ENCODE results near the gene KIAA1586.
"Not testable (repeated sequence)": the region's sequence is repeated elsewhere in the genome, so short reads cannot be mapped to it uniquely, and the experiment has no call there.

KIAA1586 gene, protein sequence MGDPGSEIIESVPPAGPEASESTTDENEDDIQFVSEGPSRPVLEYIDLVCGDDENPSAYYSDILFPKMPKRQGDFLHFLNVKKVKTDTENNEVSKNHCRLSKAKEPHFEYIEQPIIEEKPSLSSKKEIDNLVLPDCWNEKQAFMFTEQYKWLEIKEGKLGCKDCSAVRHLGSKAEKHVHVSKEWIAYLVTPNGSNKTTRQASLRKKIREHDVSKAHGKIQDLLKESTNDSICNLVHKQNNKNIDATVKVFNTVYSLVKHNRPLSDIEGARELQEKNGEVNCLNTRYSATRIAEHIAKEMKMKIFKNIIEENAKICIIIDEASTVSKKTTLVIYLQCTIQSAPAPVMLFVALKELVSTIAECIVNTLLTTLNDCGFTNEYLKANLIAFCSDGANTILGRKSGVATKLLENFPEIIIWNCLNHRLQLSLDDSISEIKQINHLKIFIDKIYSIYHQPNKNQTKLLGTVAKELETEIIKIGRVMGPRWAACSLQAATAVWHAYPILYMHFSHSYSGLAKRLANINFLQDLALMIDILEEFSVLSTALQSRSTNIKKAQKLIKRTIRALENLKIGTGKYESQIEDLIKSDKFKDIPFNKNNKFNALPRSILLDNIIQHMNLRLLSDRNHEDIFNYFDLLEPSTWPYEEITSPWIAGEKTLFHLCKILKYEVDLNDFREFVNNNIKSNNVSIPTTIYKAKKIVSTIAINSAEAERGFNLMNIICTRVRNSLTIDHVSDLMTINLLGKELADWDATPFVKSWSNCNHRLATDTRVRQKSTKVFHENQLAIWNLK

DNA sequence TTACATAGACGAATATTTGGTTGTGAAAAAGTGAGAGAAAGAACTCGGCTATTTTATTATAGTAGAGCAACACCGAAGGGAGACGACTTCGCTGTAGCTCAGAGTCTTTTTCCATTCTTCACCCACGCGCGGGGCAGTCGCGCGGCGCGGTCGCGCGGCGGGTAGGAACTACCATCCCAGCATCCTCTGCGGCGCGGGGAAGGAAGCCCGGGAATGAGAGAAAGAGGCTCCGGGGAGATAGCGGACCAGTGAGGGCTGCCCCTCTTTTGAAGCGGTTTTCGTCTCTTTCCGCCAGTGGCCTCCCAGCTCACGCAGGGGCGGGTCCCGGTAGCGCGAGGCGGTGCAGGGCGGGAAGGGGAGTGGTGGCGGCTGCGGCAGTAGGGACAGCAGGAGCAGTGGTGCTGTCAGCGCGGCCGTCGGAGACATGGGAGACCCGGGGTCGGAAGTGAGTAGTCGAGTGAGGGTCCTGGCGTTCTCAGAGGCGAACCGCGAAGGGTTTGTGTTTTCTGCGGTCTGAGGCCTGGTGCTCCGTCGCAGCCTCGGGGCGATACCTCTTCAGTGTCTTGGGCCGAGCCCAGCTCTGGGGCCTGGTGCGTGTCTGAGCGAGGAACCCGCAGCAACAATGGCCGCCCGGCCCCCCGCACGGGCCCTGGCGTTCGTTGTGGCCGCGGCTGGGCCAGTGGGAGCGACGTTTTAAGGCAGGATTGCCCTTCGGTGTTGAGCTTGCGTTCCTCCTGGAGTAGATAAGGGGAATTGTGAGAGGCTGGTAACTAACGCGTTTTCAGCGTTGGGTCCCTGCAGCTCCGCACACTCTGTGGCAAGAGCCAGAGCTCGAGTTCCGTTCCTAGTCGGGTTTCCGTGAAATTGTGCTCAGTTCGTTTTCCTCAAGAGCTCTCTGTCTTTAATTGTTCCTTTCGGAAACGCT, at the start of gene KIAA1586:
Gene KIAA1586, plus strand, starts transcription at position 362 of the 925 bp plus-strand sequence. Its CDS starts 63 bp downstream, at position 425.
- peak; percentile 76 for DNase-seq

GRCh38 chr6:56999049-56999448, 47.4 kb upstream of the KIAA1586 start:
- no peak for DNase-seq

DNA sequence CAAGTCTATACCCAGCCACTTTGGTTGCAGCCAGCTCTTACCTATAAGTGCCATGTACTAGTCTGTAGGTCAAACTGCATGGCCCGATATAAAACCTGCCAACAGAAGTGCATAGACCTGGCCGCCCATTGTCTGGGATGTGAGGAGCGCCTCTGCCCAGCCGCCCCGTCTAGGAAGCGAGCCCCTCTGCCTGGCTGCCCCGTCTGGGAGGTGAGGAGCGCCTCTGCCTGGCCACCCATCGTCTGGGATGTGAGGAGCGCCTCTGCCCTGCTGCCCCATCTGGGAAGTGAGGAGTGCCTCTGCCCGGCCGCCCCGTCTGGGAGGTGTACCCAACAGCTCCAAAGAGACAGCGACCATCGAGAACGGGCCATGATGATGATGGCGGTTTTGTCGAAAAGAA, 46.7 kb upstream of the KIAA1586 start:
- DNase-seq, result not testable (repeated sequence)

DNA sequence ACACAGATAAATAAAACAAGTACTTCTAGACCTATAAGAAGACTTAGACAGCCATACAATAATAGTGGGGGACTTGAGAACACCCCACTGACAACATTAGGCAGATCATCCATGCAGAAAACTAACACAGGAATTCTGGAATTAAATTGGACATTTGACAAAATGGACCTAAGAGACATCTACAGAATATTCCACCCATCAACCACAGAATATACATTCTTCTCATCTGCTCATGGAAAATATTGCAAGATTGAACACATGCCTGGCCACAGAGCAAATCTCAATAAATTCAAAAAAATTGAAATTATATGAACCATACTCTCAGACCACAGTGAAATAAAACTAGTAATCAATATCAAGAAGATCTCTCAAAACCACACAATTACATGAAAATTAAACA, 44.3 kb upstream of the KIAA1586 start:
- DNase-seq, result no peak

GRCh38 chr6:57004292-57004691, 42.2 kb upstream of the KIAA1586 start:
- no peak for DNase-seq

DNA sequence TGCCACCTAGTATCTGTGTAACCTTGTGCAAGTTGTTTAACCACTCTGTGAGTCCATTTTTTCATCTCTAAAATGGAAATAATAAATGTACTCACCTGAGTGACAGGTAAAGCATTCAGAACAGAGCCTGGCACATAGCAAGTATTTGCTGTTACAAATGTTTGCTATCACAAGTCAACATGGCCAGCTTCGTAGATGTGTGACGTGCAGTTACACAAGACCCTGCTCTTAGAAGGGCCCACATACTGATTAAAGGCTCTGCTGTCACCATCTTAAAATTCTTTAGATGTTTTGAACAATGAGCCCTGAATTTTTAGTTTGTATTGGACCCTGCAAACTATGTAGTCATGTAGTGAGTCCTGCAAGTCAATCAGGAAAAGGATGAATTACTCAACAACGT, 40.4 kb upstream of the KIAA1586 start:
- no peak for DNase-seq

DNA sequence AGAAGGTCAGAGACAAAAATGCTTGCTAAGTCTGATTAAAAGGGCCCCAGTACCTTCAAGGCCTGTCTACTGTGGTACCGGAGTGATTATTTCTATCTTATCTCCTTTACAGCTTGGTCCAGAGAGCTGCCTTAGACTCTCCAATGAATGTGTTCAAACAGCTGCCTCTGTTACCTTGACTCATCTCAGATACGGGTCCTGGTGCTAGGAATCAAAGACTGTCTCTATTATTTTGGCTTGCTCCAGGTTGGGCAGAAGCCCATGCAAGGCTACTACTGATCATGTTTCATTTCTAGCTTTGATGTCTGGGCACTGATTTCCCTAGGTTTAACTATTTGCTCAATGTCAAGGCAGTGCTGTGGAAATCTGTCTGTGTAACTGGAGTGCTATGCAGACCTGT, 38.4 kb upstream of the KIAA1586 start:
- DNase-seq, result not testable (repeated sequence)

DNA sequence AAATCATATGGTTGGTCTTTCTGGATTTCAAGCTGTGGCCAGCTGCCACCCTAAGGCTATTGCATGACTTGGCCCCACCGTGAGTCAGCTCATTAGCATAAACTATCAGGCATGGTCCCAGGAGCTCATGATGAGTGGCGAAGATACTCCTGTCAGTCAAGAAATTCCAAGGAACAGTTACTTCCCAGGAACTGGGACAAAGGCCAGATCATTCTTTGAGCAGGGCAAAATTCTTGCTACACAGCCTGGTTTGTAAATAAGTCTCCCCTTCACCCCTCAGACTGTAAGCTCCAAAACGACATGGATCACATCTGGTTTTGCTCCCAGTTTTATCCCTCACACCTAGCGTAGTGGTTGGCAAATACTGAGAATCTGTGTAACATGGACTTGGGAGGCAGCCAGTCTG, 33.0 kb upstream of the KIAA1586 start:
- no peak for DNase-seq

DNA sequence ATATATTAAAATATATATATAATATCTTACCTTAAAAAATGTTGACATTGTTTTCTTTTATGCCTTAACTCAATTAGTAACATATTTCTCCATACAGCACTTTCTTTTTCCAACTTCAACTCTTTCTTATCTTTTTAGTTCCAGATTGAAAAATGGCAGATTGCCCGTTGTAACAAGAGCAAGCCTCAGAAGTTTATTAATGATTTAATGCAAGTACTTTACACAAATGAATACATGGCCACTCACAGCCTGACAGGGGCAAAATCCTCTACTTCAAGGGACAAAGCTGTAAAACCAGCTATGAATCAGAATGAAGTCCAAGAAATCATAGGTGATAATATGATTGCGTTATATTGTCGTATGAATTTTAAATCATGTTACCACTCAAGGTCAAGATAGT, 29.4 kb upstream of the KIAA1586 start:
- no peak for DNase-seq

DNA sequence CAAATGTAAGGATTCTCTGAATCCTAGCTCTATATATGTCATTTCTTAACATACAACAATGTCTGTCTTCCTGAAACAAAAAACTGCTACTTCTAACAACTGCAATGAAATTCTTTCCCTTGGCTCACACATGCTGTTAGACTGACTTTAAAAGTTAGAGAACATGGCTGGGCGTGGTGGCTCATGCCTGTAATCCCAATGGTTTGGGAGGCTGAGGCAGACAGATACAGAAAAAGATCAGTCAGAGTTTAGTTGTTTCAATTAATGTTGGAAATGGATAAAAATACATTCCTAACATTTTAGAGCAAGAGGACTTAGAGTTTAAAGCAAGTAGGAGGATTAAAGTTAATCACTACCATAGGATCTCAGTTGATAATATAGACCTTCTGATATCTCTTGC, 28.7 kb upstream of the KIAA1586 start:
- no peak for DNase-seq

DNA sequence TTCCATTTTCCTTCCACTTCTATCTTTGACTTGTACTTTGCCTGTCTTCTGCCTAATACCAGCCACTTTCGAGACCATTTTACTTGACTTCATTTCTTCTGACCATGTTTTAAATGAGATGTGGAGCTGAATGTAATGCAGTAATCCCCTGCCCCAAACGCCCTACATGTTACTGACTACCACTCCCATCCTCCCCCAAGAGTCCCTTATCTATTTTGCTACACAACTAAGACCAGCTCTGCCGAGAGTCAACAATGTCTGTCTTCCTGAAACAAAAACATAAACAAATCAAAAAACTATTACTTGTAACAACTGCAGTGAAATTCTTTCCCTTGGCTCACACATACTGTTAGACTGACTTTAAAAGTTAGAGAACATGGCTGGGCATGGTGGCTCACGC, 27.1 kb upstream of the KIAA1586 start:
- DNase-seq, result no peak

DNA sequence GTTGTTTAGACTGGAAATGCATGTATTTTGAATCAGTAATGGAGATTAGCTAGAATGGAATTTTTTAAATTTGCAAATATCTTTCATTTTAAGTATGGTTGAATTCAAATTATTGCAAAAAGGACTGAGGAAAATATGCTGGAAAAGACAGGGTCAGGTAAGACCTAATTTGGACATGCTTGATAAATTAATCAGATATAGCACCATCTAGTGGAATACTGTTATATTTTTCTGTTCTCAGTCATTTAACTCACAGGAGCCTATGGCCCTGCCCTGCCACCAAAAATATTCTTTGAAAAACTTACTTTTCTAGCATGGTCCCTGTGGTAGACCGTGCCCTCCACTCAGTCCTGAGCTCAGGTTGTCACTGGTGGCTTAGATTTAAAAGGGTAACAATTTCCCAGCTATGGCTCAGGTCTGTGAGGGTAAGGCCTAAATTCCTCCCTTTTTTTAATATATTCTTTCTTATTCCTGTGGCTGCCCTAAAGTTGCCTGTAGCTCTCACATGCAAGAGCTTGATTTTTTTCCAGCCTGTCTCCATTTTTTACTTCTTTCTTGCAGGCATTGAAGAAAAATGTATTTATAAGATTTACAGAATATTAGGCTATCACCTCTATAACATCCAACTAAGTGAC, 25.3 kb upstream of the KIAA1586 start:
- no peak for DNase-seq

- DNase-seq, result no peak
Observed at GRCh38 chr6:57024321-57024720, 22.2 kb upstream of the KIAA1586 start.

- DNase-seq, result no peak
Observed at GRCh38 chr6:57024775-57025174, 21.7 kb upstream of the KIAA1586 start.

- DNase-seq, result no peak
Observed at GRCh38 chr6:57026001-57026400, 20.5 kb upstream of the KIAA1586 start.

- DNase-seq, result no peak
Observed at GRCh38 chr6:57027301-57027700, 19.2 kb upstream of the KIAA1586 start.

GRCh38 chr6:57029213-57029612, 17.3 kb upstream of the KIAA1586 start:
- no peak for DNase-seq

GRCh38 chr6:57033228-57033627, 13.3 kb upstream of the KIAA1586 start:
- no peak for DNase-seq

DNA sequence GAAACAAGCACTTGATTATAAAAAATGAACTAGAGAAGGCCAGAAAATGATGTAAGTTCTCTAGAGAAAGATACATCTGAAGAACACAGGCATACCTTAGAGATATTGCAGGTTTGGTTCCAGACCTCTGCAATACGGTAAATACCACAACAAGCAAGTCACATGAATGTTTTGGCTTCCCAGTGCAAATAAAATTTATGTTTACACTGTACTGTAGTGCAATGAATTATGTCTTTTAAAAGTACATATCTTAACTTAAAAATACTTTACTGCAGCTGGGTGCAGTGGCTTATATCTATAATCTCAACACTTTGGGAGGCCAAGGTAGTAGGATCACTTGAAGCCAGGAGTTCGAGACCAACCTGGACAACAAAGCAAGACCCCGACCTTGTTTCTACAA, 10.9 kb upstream of the KIAA1586 start:
- no peak for DNase-seq

GRCh38 chr6:57038906-57039305, 7.6 kb upstream of the KIAA1586 start:
- DNase-seq, result no peak

DNA sequence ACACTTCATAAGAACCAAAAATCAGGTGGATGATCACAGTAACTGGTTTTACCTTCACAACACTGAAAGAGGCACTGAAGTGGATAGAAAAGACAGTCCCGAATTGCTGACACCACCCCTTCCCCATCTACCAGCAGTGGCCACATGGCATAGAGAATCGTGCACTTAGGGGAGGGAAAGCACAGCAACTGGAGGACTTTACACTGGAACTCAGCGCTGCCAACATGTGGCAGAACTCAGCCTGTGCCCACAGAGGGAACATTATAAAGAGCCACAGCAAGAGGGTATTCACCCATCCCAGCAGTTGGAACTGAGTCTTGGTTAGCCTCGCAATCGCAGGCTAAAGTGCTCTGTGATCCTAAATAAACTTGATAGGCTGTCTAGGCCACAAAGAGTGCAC, 6.5 kb upstream of the KIAA1586 start:
- DNase-seq, result no peak

DNA sequence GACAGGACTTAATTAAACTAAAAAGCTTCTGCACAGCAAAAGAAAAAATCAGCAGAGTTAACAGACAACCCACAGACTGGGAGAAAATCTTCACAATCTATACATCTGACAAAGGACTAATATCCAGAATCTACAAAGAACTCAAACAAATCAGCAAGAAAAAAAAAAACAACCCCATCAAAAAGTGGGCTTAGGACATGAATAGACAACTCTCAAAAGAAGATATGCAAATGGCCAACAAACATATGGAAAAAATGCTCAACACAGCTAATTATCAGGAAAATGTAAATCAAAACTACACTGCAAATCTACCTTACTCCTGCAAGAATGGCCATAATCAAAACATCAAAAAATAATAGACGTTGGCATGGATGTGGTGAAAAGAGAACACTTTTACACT, 2.4 kb upstream of the KIAA1586 start:
- not testable (repeated sequence) for DNase-seq

- no peak for DNase-seq
Observed at GRCh38 chr6:57044568-57044967, 1.9 kb upstream of the KIAA1586 start.

Measured in stimulated activated CD4-positive, alpha-beta T cell treated with anti-CD3 and anti-CD28 coated beads, Interleukin-12 subunit alpha, Interleukin-12 subunit beta, amount 100 ng/mL, for 4 hours (primary cell).